Measurements from ENCODE around the gene CHD9. TPM values are rescaled to one million over a fixed set of nuclear protein-coding genes. Genes with fewer than 3 reads are reported as not detected.
"Not testable (repeated sequence)": the region's sequence is repeated elsewhere in the genome, so short reads cannot be mapped to it uniquely, and the experiment has no call there.

Gene CHD9
- total RNA-seq, 2 donors from 2014 or later = 16.0 to 19.5 TPM

GRCh38 chr16:53224951-53225533 lies 170.3 kb downstream of the CHD9 start:
- H3K9me3 Mint-ChIP-seq = no peaks in the 10 kb centered on the region
- no peaks in the 10 kb centered on the region for H3K4me1 Mint-ChIP-seq
- H3K27me3 Mint-ChIP-seq = no peaks in the 10 kb centered on the region
- ATAC-seq (replicated peaks) = peak; percentile 44
- no peak overlapping the region for H3K4me3 Mint-ChIP-seq
- H3K27ac Mint-ChIP-seq = no peak overlapping the region
- peaks cover 48% of the 10 kb centered on the region for H3K36me3 Mint-ChIP-seq (ENCODE audit: low read depth)

- H3K36me3 Mint-ChIP-seq (ENCODE audit: low read depth) = peaks cover 79% of the 10 kb centered on the region
- no peaks in the 10 kb centered on the region for H3K27me3 Mint-ChIP-seq
- no peak overlapping the region for H3K4me3 Mint-ChIP-seq
- H3K4me1 Mint-ChIP-seq = no peaks in the 10 kb centered on the region
- H3K27ac Mint-ChIP-seq = no peak overlapping the region
- no peak for ATAC-seq (replicated peaks)
- no peaks in the 10 kb centered on the region for H3K9me3 Mint-ChIP-seq
Measured at GRCh38 chr16:53232826-53233529, 178.2 kb downstream of the CHD9 start.

- ATAC-seq (replicated peaks) = no peak
- H3K4me3 Mint-ChIP-seq = no peak overlapping the region
- no peaks in the 10 kb centered on the region for H3K27me3 Mint-ChIP-seq
- H3K27ac Mint-ChIP-seq = peak overlapping the region; percentile 13
- H3K4me1 Mint-ChIP-seq = no peaks in the 10 kb centered on the region
- no peaks in the 10 kb centered on the region for H3K9me3 Mint-ChIP-seq
- H3K36me3 Mint-ChIP-seq (ENCODE audit: low read depth) = peaks cover 74% of the 10 kb centered on the region
Measured at GRCh38 chr16:53234836-53235235, 180.0 kb downstream of the CHD9 start.

GRCh38 chr16:53235851-53236250 lies 181.1 kb downstream of the CHD9 start:
- no peak for ATAC-seq (replicated peaks)
- H3K9me3 Mint-ChIP-seq = no peaks in the 10 kb centered on the region
- peaks cover 66% of the 10 kb centered on the region for H3K36me3 Mint-ChIP-seq (ENCODE audit: low read depth)
- no peaks in the 10 kb centered on the region for H3K27me3 Mint-ChIP-seq
- no peak overlapping the region for H3K27ac Mint-ChIP-seq
- no peak overlapping the region for H3K4me3 Mint-ChIP-seq
- no peaks in the 10 kb centered on the region for H3K4me1 Mint-ChIP-seq

- H3K9me3 Mint-ChIP-seq = no peaks in the 10 kb centered on the region
- H3K4me3 Mint-ChIP-seq = no peak overlapping the region
- H3K4me1 Mint-ChIP-seq = no peaks in the 10 kb centered on the region
- ATAC-seq (replicated peaks) = no peak
- H3K36me3 Mint-ChIP-seq (ENCODE audit: low read depth) = peaks cover 48% of the 10 kb centered on the region
- H3K27me3 Mint-ChIP-seq = no peaks in the 10 kb centered on the region
- no peak overlapping the region for H3K27ac Mint-ChIP-seq
Measured at GRCh38 chr16:53249331-53249730, 194.5 kb downstream of the CHD9 start.

GRCh38 chr16:53257001-53257400 lies 202.2 kb downstream of the CHD9 start:
- Mint-ChIP-seq H3K4me1 (no peaks in the 10 kb centered on the region), H3K27me3 (no peaks in the 10 kb centered on the region), H3K9me3 (no peaks in the 10 kb centered on the region), H3K4me3 (no peak overlapping the region), H3K36me3 (ENCODE audit: low read depth) (peaks cover 63% of the 10 kb centered on the region), H3K27ac (no peak overlapping the region)
- no peak for ATAC-seq (replicated peaks)

- no peak for ATAC-seq (replicated peaks)
- Mint-ChIP-seq H3K9me3 (no peaks in the 10 kb centered on the region), H3K27me3 (no peaks in the 10 kb centered on the region), H3K36me3 (ENCODE audit: low read depth) (peaks cover 65% of the 10 kb centered on the region), H3K27ac (no peak overlapping the region), H3K4me1 (no peaks in the 10 kb centered on the region), H3K4me3 (no peak overlapping the region)
Measured at GRCh38 chr16:53258809-53259208, 204.0 kb downstream of the CHD9 start.

- no peak overlapping the region for H3K27ac Mint-ChIP-seq
- H3K9me3 Mint-ChIP-seq = no peaks in the 10 kb centered on the region
- H3K4me3 Mint-ChIP-seq = no peak overlapping the region
- H3K4me1 Mint-ChIP-seq = no peaks in the 10 kb centered on the region
- peaks cover 53% of the 10 kb centered on the region for H3K36me3 Mint-ChIP-seq (ENCODE audit: low read depth)
- no peak for ATAC-seq (replicated peaks)
- H3K27me3 Mint-ChIP-seq = no peaks in the 10 kb centered on the region
Measured at GRCh38 chr16:53261276-53261675, 206.5 kb downstream of the CHD9 start.

- H3K27ac Mint-ChIP-seq = no peak overlapping the region
- H3K27me3 Mint-ChIP-seq = no peaks in the 10 kb centered on the region
- ATAC-seq (replicated peaks) = no peak
- H3K36me3 Mint-ChIP-seq (ENCODE audit: low read depth) = peaks cover 40% of the 10 kb centered on the region
- H3K9me3 Mint-ChIP-seq = no peaks in the 10 kb centered on the region
- H3K4me1 Mint-ChIP-seq = no peaks in the 10 kb centered on the region
- no peak overlapping the region for H3K4me3 Mint-ChIP-seq
Measured at GRCh38 chr16:53262645-53263044, 207.9 kb downstream of the CHD9 start.

- Mint-ChIP-seq H3K4me1 (no peaks in the 10 kb centered on the region), H3K27ac (no peak overlapping the region), H3K4me3 (no peak overlapping the region), H3K9me3 (no peaks in the 10 kb centered on the region), H3K36me3 (ENCODE audit: low read depth) (peaks cover 26% of the 10 kb centered on the region), H3K27me3 (no peaks in the 10 kb centered on the region)
- no peak for ATAC-seq (replicated peaks)
Measured at GRCh38 chr16:53266156-53266555, 211.4 kb downstream of the CHD9 start.

GRCh38 chr16:53278498-53278897 lies 223.7 kb downstream of the CHD9 start:
- not testable (repeated sequence) for H3K27me3 Mint-ChIP-seq; H3K4me1 Mint-ChIP-seq; H3K9me3 Mint-ChIP-seq; H3K27ac Mint-ChIP-seq; ATAC-seq (replicated peaks); H3K4me3 Mint-ChIP-seq; H3K36me3 Mint-ChIP-seq (ENCODE audit: low read depth)

- no peak for ATAC-seq (replicated peaks)
- Mint-ChIP-seq H3K36me3 (ENCODE audit: low read depth) (peaks cover 5% of the 10 kb centered on the region), H3K4me3 (no peak overlapping the region)
Measured at GRCh38 chr16:53281280-53281679, 226.5 kb downstream of the CHD9 start.

GRCh38 chr16:53281859-53282258 lies 227.1 kb downstream of the CHD9 start:
- H3K27ac Mint-ChIP-seq = no peak overlapping the region
- no peak for ATAC-seq (replicated peaks)
- H3K9me3 Mint-ChIP-seq = no peaks in the 10 kb centered on the region
- H3K4me3 Mint-ChIP-seq = no peak overlapping the region
- H3K36me3 Mint-ChIP-seq (ENCODE audit: low read depth) = peaks cover 8% of the 10 kb centered on the region
- H3K27me3 Mint-ChIP-seq = no peaks in the 10 kb centered on the region
- no peaks in the 10 kb centered on the region for H3K4me1 Mint-ChIP-seq

More at GRCh38 chr16:53281280-53281679, 226.5 kb downstream of the CHD9 start:
- Mint-ChIP-seq H3K27me3 (no peaks in the 10 kb centered on the region), H3K27ac (no peak overlapping the region), H3K9me3 (no peaks in the 10 kb centered on the region), H3K4me1 (no peaks in the 10 kb centered on the region)

- Mint-ChIP-seq H3K27me3 (no peaks in the 10 kb centered on the region), H3K4me3 (no peak overlapping the region), H3K4me1 (no peaks in the 10 kb centered on the region), H3K9me3 (no peaks in the 10 kb centered on the region), H3K27ac (no peak overlapping the region), H3K36me3 (ENCODE audit: low read depth) (peaks cover 8% of the 10 kb centered on the region)
- ATAC-seq (replicated peaks) = no peak
Measured at GRCh38 chr16:53282328-53282727, 227.5 kb downstream of the CHD9 start.

All from activated T-helper 17 cell treated with anti-CD3 and anti-CD28 coated beads, Interleukin-2, amount 50 U/mL, for 72 hours (primary cell).